Loucy (cell line): ENCODE data around the gene BSN.

Source experiments
- H2AFZ ChIP-seq: fragments of 200-600 bp; sonication (generic); 2 replicates; pipeline ENCODE4 v1.6.0; 2016; ENCODE audit warnings: antibody characterized with exemption, mild to moderate bottlenecking, low read length, moderate library complexity
- H3F3A ChIP-seq: fragments of 200-600 bp; 2 replicates; pipeline ENCODE4 v1.6.0; 2016; ENCODE audit warnings: antibody characterized with exemption, low read depth, mild to moderate bottlenecking
- H3K27me3 ChIP-seq: fragments of 200-600 bp; sonication (generic); 2 replicates; pipeline ENCODE4 v1.6.1; 2014; ENCODE audit warnings: low read length, mild to moderate bottlenecking; ENCODE audit not compliant: insufficient read depth, poor library complexity, severe bottlenecking
- H3K36me3 ChIP-seq: fragments of 200-600 bp; sonication (generic); 2 replicates; pipeline ENCODE4 v1.6.1; 2016; ENCODE audit warnings: low read length; ENCODE audit not compliant: insufficient read depth
- H3K4me1 ChIP-seq: fragments of 200-600 bp; sonication (generic); 2 replicates; pipeline ENCODE4 v1.5.1; 2014; ENCODE audit warnings: low read length, mild to moderate bottlenecking; ENCODE audit not compliant: insufficient read depth, poor library complexity, severe bottlenecking
- H3K4me2 ChIP-seq: fragments of 200-600 bp; sonication (generic); 2 replicates; pipeline ENCODE4 v1.6.0; 2014; ENCODE audit warnings: antibody characterized with exemption, low read length, low read depth, mild to moderate bottlenecking; ENCODE audit not compliant: poor library complexity, severe bottlenecking
- H3K4me3 ChIP-seq: fragments of 200-600 bp; sonication (generic); 2 replicates; pipeline ENCODE4 v1.5.1; 2014; ENCODE audit warnings: low read length, mild to moderate bottlenecking, mixed read lengths; ENCODE audit not compliant: poor library complexity, severe bottlenecking
- H3K79me2 ChIP-seq: fragments of 200-600 bp; sonication (generic); 2 replicates; pipeline ENCODE4 v1.6.1; 2014; ENCODE audit warnings: low read length; ENCODE audit not compliant: insufficient read depth
- H3K9ac ChIP-seq: fragments of 200-600 bp; sonication (generic); 2 replicates; pipeline ENCODE4 v1.6.0; 2014; ENCODE audit warnings: mild to moderate bottlenecking, low read depth, low read length, moderate library complexity; ENCODE audit not compliant: poor library complexity, severe bottlenecking
- H3K9me2 ChIP-seq: fragments of 200-600 bp; sonication (generic); replicated peaks from 2 replicates; pipeline ENCODE4 v1.6.1; 2016; ENCODE audit warnings: low read depth, low read length, mixed read lengths
- H3K9me3 ChIP-seq: fragments of 200-600 bp; sonication (generic); 2 replicates; pipeline ENCODE4 v1.6.1; 2014; ENCODE audit warnings: mild to moderate bottlenecking, antibody characterized with exemption, low read length, low read depth; ENCODE audit not compliant: insufficient read depth
- H4K20me1 ChIP-seq: fragments of 200-600 bp; sonication (generic); 2 replicates; pipeline ENCODE4 v1.6.0; 2014; ENCODE audit warnings: antibody characterized with exemption, low read length, mild to moderate bottlenecking; ENCODE audit not compliant: insufficient read depth, poor library complexity, severe bottlenecking
- CTCF ChIP-seq: fragments of 200-600 bp; sonication (generic); conservative IDR thresholded peaks from 2 replicates; pipeline ENCODE4 v1.5.1; 2014; ENCODE audit warnings: mild to moderate bottlenecking, antibody characterized with exemption, low read length
- EZH2phosphoT487 ChIP-seq: fragments of 200-600 bp; IDR thresholded peaks from 2 replicates; pipeline ENCODE4 v1.6.1; 2018; ENCODE audit warnings: antibody characterized with exemption, mild to moderate bottlenecking, moderate library complexity, borderline replicate concordance

Gene BSN

GRCh38 chr3:49629451-49629850 is 75.2 kb downstream of the BSN start:
- no peaks in the 10 kb centered on the region for H3K27me3 ChIP-seq
- H4K20me1 ChIP-seq, result no peaks in the 10 kb centered on the region
- H3K4me3 ChIP-seq, result no peak overlapping the region
- no peaks in the 10 kb centered on the region for H3K79me2 ChIP-seq
- no peaks in the 10 kb centered on the region for H3K4me1 ChIP-seq
- no peaks in the 10 kb centered on the region; the same call in 1 of the 2 replicates for H3K9me3 ChIP-seq
- H3K36me3 ChIP-seq, result no peaks in the 10 kb centered on the region
- H3K9ac ChIP-seq, result no peak overlapping the region
- H3K4me2 ChIP-seq, result no peak overlapping the region
- no peaks in the 10 kb centered on the region for H3F3A ChIP-seq
- TF ChIP-seq CTCF (no peak), EZH2phosphoT487 (no peak)
- H2AFZ ChIP-seq, result no peak overlapping the region
- no peaks in the 10 kb centered on the region for H3K9me2 ChIP-seq

- Histone ChIP-seq H3K9ac (no peak overlapping the region), H3F3A (no peaks in the 10 kb centered on the region), H3K9me3 (no peaks in the 10 kb centered on the region; the same call in 1 of the 2 replicates), H3K79me2 (no peaks in the 10 kb centered on the region), H3K4me1 (no peaks in the 10 kb centered on the region), H3K36me3 (no peaks in the 10 kb centered on the region), H3K4me3 (no peak overlapping the region), H4K20me1 (no peaks in the 10 kb centered on the region), H3K4me2 (no peak overlapping the region), H2AFZ (no peak overlapping the region), H3K27me3 (no peaks in the 10 kb centered on the region), H3K9me2 (no peaks in the 10 kb centered on the region)
- no peak for TF ChIP-seq CTCF
- no peak for TF ChIP-seq EZH2phosphoT487
Measured at GRCh38 chr3:49629866-49630265, 75.6 kb downstream of the BSN start.

- Histone ChIP-seq H3K79me2 (no peaks in the 10 kb centered on the region), H3K4me2 (no peak overlapping the region), H3K4me3 (no peak overlapping the region), H2AFZ (no peak overlapping the region), H3K27me3 (no peaks in the 10 kb centered on the region), H4K20me1 (no peaks in the 10 kb centered on the region), H3K9me2 (no peaks in the 10 kb centered on the region), H3F3A (no peaks in the 10 kb centered on the region), H3K9me3 (no peaks in the 10 kb centered on the region; the same call in 1 of the 2 replicates), H3K4me1 (no peaks in the 10 kb centered on the region), H3K9ac (no peak overlapping the region), H3K36me3 (no peaks in the 10 kb centered on the region)
- no peak for TF ChIP-seq EZH2phosphoT487
- TF ChIP-seq CTCF, result no peak
Measured at GRCh38 chr3:49630784-49631183, 76.5 kb downstream of the BSN start.
